Stimulated activated CD8-positive, alpha-beta memory T cell treated with anti-CD3 and anti-CD28 coated beads, Interleukin-12 subunit alpha, Interleukin-12 subunit beta, amount 100 ng/mL, for 1 hour (primary cell): ENCODE data around the gene TTC13.

Experiments used
- DNase-seq: peaks from one replicate; pipeline ENCODE4 v3.0.0-alpha.2; 2020; ENCODE audit warnings: low read depth

Gene TTC13

DNA sequence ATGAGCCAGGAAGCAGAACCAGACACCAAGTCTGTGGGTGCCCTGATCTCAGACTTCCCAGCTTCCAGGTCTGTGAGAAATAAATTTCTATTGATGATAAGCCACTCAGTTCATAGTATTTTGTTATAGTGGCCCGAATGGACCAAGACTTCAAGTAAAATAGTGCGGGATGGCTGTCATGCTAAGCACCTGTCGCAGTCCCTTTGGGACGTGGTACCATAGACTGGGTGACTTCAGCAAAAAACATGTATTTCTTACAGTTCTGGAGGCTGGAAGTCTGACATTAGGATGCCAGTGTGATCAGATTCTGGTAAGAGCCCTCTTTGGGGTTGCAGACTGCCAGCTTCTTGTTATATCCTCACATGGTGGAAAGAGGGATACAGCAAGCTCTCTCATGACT, 107.7 kb downstream of the TTC13 start:
- no peak for DNase-seq

DNA sequence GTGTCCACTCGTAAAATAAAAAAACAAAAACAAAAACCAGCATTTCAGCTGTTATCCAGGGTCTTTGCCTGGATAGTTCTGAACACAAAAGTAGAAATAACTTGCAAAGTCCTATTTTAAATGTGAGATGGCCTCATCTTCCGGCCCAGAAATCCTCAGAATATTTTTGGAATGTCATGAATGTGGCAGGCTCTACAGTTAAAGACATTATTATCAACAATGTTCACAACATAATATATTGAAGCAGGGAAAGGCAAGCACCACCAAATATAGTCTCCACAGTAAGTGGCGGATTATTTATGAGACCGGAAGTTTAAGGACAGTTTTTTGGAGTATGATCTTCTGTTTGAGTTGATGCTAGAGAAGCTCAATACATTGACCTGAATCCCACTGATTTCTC, 109.2 kb downstream of the TTC13 start:
- DNase-seq, result no peak

DNA sequence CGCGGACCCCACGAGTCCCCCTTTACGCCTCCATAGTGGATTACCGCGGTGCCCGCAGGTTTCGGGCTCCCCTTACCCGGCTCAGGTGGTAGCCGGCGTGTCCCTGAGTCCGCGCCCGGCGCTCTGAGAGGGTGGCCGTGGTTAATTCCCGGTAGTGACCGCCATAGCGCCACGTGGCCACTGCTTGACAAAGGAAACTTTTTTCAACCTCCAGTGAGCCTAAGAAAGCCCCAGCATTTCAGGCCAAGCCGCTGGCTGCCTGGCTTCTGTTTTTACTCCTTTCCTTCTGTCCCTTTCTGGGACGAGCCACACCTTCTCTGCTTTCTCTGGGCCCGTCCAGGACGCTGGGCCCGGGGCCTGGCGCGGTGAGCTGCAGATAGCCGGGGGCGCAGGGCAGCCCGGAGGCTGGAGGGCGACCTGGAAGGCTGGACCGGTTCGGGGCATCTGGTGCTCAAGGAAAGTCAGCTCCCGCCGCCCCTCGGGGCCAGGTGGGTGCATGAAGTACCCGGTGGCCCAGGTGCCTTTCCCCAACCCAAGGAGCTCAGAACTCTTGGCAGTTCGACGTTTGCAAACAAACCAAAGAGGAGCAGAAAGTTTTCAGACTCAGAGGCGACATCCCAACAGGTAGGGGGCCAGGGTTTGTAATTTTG, 109.8 kb downstream of the TTC13 start:
- no peak for DNase-seq

DNA sequence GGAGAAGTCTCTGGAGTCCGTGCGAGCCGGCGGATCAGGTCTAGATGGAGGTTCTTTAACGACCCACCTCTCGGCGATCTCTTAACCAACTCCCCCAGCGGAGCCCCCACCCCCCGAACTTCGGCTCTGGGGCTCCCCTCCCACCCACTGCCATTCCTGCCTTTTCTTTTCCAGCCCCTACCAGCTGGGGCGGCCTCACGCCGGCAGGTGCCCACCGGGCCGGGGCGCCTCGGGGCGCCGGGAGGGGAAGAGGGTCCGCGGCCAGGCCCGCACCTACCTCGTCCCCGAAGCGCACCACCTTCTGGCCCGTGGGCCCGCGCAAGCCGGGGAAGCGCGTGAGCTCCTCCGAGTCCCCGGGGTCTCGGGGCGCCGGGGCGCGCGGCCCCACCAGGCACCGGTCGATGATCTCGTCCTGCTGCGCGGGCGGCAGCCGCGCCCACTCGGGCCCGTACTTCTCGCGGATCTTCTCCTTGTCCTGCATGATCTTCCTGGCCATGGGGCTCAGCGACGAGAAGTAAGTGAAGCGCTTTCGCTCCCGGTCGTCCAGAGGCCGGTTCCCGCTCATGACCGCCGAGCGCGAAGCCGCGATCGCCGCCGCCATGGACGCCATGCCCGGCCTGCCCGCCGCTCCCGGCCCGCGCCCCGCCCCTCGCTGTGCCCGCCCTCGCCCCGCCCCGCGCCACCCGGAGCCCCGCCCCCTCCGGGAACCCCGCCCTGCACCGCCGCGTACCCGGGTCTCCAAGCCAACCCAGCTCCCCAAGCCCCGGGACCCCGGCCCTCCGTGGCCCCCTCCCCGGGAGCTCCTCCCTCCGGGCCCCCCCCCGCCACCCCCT, 110.5 kb downstream of the TTC13 start, which contains the start of gene C1orf198:
Gene C1orf198 (minus strand): TSS at position 619 of the 833 bp plus-strand sequence. CDS start 9 bp downstream, at position 610.
- DNase-seq, result peak; percentile 50

DNA sequence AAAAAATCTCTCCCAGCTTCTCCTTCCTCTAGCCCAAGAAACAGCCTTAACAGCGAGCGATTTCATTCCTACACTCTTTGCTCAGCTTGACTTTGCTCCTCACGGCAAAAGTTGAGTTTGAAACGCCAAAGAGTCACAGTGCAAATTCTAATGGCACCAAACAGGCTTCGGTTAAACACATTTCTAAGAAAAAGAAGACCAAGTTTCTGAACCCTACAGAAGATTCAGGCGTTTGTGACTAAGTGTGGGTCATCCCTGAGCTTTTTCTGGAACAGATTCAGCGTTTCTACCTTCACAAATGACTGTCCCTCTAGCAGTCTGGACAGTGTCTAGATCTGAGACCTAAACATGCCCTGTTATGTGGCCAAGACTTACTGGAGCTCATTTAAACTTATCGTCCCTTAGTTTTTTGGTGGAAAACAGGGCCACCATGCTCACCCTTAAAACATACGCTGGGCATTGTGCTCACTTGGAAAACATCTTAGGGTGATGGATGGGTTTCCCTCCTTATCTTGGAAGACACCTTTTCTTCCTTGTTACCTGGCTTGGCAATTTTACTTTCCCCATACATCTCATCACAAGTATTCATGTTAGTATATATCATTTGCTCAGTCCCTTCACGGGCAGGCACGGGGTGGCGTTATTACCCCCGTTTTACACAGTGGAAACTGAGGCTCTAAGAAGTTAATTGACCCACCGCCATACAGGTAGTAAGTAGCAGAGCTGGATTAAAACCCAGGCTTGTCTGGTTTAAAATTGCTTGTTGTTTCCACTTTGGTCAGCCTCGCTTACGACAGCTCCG, 111.4 kb downstream of the TTC13 start:
- no peak for DNase-seq

DNA sequence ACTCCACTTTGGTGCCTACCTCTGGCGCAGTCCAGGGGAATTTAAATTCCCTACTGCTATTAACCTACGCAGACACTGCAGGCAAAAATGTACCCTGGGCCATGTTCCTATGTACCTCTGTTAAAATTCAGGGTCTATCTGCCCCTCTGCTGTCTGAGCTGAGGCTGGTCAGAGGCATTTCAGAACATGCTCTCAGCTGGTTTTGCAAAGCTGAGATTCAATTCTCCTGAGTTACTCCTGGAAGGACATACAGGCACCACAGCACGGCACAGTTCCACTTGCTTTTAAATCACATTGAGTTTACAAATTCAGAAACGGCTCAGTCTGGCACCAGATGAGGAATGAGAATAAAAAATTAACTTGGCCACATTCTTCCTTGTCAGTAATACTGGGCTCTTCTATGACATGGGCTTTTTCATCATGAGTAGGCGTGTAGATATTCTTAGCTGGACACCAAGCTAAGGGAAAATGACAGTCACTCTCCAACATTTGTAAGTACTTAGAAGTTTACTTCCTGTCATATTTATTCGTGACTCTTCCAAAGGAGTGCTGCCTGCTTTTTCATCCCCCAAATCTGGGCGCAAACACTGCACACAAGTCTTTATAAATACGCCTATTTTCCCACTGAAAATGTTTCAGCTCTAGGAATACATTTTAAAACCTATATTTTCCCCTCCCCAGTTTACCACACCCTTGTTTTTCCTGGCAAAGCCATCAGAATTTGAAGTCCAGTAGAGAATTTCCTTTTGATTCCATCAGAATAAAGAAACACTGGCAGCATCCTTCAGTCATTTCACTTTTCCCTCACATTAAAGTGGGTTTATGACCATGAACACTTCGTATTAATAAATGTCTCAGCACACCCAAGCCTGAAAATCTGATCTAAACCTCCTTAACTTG, 112.2 kb downstream of the TTC13 start:
- DNase-seq, result no peak

DNA sequence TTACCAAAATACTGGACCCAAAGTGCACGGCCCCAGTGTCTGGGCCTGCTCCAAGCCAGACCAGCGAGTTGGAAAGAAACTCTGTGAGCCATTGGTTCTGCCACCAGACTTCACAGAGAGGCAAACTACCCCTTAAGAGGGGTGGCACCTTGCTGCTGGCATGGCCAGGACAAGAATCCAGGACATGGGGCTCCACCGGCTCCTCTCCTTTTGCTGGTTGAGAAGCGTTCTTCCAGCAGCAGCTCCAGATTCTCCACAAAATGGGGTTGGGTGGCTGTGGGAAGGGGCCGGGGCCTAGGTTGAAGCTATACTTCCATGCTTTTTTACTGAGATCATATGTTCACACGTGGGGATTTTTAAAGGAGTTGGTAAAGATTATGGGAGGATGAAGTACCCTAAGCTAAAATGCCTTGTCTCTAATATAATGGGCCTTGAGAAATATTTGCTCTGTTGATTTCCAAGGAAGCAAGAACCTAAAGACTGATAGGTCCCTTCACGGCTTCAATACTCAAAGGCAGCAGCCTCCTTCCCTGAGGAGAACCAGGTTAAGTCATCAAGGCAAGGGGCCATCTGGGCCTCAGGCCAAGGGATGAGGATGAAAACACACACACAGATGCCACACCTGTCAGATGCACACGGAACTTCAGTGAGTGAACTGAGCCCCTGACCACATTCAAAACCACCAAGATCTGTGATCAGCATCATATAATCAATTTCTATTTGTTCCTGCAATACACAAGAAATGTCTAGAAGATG, 113.4 kb downstream of the TTC13 start:
- no peak for DNase-seq

DNA sequence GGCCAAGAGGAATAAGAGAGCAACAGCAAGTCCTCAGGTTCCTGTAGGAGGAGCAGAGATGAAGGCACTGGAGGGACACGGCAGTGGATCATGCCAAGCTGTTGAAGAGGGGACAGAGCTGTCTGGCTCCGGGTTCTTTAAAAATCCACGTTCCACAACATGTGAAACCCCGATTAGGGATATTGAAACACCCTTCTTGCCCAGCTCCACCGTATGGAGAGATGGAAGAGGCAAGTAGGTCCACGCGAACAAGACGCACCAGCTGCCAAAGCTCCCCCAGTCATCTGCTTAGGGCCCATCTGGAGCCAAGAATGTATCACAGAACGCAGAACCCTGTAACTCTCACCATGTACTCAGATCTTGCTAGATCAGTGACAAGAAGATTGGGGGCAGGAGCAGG, 114.2 kb downstream of the TTC13 start:
- DNase-seq, result no peak

DNA sequence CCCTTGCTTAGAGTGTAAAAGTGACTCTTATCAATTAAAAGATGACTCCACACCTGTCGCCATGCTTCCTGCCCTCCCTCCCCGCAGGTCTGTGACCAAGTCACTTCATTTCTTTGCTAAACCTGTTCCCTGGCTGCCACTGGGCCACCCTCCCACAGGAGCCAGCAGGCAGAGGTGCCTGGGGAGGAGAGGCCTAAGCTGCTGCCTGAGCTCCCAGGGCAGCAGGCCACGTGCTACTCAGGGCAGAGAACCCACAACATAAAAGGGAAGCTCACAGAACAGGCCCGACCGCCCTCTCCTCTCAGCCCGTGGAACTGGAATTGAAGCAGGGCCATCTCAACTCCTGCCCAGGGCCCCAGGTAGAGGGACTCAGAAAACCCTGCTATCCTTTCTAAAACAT, 115.2 kb downstream of the TTC13 start:
- DNase-seq, result no peak

DNA sequence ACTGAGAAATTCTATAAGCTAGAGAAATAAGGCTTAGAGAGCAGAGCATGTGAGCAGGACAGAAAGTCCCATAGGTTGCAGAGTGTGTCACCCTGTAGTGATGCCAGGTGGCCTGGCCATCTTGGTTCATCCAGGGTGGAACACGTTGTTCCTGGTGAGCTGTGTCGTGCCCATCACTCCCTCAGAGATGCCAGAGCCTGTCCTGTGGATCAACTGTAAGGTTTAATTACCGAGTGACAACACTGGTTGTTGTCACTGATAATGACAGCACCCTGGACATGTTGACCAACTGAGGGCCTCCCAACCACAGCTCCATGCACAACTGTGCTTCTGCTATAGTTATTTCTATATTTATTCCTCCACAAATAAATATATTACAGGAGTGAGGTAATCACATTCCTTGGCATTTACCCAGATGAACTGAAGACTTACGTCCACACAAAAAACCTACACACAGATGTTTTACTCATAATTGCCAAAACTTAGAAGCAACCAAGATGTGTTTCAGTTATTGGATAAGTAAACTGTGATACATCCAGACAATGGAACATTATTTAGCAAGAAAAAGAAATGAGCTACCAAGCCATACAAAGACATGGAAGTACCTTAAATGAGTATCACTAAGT, 116.6 kb downstream of the TTC13 start:
- DNase-seq, result no peak

DNA sequence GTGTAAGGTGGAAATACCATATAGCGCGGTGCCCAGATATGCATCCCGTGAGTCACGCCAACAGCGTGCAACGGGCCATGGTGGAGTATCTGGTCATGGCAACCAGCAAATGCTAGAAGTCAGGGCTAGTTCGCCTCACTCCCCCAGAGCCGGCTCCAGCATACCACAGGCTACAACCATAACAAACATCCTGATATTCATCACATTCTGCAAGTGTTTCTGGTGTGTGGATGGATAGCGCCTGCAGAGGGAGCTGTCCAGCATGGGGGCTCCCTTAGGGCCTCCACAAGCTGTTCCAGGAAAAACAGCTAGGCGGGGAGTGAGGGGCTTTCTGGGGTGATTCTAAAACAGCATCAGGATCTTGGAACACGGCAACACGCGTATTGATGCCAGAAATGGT, 117.2 kb downstream of the TTC13 start:
- no peak for DNase-seq

DNA sequence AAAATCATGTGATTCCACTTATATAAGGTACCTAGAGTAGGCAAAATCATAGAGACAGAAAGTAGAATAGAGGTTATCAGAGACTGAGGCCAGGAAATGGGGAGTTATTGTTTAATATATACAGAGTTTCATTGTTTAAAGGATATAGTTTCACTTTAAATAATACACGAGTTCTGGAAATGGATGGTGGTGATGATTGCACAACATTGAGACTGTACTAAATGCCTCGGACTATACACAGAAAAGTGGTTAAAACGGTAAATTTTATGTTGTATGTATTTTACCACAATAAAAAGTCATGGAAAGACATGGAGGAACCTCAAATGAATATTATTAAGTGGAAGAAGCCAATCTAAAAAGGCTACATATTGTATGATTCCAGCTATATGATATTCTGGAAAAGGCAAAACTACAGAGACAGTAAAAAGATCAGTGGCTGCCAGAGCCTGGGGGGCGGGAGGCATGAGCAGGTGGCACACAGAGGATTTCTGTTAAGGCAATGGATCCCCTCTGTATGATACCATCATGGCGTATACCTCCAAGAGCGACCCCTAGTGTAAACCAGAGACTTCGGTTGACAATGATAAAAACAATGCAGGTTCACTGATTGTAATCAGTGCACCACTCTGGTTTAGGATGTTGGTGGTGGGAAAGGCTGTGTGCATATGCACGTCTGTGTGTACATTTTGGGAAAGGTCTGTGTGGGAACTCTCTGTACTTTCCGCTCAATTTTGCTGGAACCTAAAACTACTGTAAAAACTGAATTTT, 117.9 kb downstream of the TTC13 start:
- DNase-seq, result no peak

DNA sequence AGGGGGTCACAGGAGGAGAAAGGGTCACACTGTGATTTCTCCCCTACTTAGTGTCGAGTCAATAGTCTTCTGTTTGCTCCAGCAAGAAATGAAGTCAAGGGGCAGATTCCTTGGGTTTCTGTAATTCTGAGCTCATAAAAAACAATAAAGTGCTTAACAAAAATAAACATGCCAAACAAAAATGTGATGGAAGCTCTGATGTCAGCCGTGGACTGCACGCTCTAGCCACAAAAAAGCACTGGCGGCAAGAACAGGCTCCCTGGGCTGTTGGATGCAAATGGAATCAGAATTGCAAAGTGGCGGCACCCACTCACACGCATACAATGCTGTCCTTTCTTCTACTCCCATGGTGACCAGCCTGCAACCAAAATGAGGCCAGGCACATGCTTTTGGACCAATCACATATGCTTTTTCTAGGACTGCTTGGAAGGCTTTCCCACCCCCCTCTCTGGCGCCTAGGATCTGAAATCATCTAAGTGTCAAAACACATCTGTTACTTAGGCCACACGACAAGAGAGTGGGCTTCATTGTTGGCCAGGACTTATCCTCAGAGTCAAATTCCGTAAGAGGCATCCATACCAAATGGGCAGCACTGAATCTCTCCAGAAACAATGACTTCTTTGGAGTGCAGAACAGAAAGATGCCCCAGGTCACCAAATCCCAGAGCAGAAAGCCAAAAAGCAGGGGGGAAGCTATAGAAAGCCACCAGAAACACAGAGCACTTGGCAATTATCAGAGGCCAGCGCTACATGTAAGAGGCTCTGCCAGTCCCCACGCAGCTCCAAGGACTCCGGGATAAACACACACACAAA, 119.5 kb downstream of the TTC13 start:
- no peak for DNase-seq

DNA sequence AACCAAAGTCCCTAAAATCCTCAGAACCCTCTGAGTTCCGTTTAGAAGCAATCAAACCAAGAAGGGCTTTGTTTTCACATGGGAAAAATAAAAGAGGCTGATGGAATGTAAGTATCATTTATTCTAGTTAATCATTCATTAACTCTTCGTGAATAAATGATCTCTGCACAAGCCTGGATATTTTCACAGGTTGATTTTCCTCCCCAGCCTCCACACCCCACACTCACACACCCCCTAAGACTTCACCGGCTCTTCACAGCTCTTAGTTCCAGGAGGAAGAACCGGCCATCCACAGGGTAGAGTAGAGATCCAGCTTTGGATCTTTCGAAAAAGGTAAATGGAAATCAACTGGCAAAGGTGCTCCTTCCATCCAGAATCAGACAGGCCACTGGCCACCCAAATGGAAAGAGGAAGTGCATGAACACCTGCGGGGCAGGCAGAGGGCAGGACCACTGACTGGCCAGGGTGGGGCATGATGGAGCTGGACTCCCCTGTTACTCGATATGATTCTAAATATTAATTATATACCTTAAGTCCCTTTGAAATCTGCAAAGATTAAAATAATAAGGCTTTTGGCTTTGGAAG, 120.3 kb downstream of the TTC13 start:
- no peak for DNase-seq

DNA sequence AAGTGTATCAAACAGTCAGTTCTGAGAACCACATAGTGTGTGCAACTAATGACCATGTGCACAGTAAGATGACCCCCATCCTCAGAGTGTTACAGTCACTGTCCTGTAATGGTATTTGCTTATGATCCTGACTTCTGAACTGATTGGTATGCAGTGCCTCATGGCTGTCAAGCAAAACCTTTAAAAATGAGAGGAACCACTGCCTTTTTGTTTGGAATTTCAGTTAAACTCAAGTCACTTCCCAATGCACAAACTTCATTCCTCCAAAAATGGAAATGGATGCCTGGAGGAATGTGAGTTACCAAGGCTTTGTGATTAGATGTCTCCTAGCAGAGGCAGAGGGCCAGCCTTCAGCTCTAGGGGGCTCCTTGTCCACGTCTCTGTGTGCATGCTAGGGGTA, 120.8 kb downstream of the TTC13 start:
- no peak for DNase-seq

DNA sequence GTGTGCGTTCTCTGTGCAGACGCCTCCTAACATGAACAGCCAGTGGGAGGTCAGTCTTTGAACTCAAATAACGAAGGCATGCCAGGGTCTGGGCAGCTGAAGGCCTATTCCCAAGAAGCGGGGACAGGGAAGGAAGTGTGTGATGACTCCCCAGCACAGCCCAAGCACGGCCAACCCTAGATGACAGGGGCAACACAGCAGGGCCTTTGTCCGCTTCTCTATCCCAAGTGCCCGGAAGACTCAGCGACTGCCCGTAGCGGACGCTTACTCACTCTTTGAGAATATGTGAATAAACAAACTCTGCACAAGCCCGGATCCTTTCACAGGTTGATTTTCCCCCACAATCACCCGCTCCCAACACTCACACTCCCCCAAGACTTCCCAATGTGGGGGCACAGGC, 121.6 kb downstream of the TTC13 start:
- no peak for DNase-seq
